ENCODE data around the gene KLK6. TPM values are rescaled to one million over a fixed set of nuclear protein-coding genes. Genes with fewer than 3 reads are reported as not detected.

The KLK6 gene
- total RNA-seq, 2 donors from 2014 or later = 1.8 TPM; not detected in 1

GRCh38 chr19:51014242-51014641 lies 44.9 kb upstream of the KLK6 start:
- no peak overlapping the region for H3K4me3 ChIP-seq
- H3K27ac ChIP-seq = no peak overlapping the region
- DNase-seq (ENCODE audit: low spot score) = no peak
- H3K9me3 ChIP-seq = no peaks in the 10 kb centered on the region
- no peaks in the 10 kb centered on the region for H3K36me3 ChIP-seq
- H3K4me1 ChIP-seq (replicated peaks) = no peaks in the 10 kb centered on the region
- intact Hi-C loops (cut with DNase I) = no loop called here
- TF ChIP-seq CTCF (IDR thresholded peaks at IDR 0.05) = no peak
- TF ChIP-seq POLR2A (IDR thresholded peaks at IDR 0.05) = no peak
- no peak for TF ChIP-seq POLR2AphosphoS5 (IDR thresholded peaks at IDR 0.05)
- H3K27me3 ChIP-seq (replicated peaks; ENCODE audit: insufficient read depth) = no peaks in the 10 kb centered on the region
- WGBS = 93% methylated on average over 6 of the region's 6 CpGs

- no peak overlapping the region for H3K4me3 ChIP-seq
- no peaks in the 10 kb centered on the region for H3K4me1 ChIP-seq (replicated peaks)
- intact Hi-C loops (cut with DNase I) = no loop called here
- DNase-seq (ENCODE audit: low spot score) = no peak
- TF ChIP-seq POLR2AphosphoS5 (IDR thresholded peaks at IDR 0.05) (no peak), POLR2A (IDR thresholded peaks at IDR 0.05) (no peak), CTCF (IDR thresholded peaks at IDR 0.05) (no peak)
- no peaks in the 10 kb centered on the region for H3K9me3 ChIP-seq
- H3K36me3 ChIP-seq = no peaks in the 10 kb centered on the region
- no peak overlapping the region for H3K27ac ChIP-seq
- H3K27me3 ChIP-seq (replicated peaks; ENCODE audit: insufficient read depth) = no peaks in the 10 kb centered on the region
- 75% methylated on average over 12 of the region's 12 CpGs for WGBS
These were observed 43.3 kb upstream of the KLK6 start for GRCh38 chr19:51012661-51013190.

- intact Hi-C loops (cut with DNase I) = no loop called here
These were observed 40.8 kb upstream of the KLK6 start for GRCh38 chr19:51010066-51010795.

GRCh38 chr19:51009061-51009891 lies 39.9 kb upstream of the KLK6 start:
- TF ChIP-seq POLR2A (IDR thresholded peaks at IDR 0.05) = no peak
- TF ChIP-seq CTCF (IDR thresholded peaks at IDR 0.05) = no peak
- no peak for TF ChIP-seq POLR2AphosphoS5 (IDR thresholded peaks at IDR 0.05)
- intact Hi-C loops (cut with DNase I) = no loop called here
- H3K36me3 ChIP-seq = no peaks in the 10 kb centered on the region
- WGBS = 72% methylated on average over 19 of the region's 19 CpGs
- H3K27me3 ChIP-seq (replicated peaks; ENCODE audit: insufficient read depth) = peaks cover 5% of the 10 kb centered on the region
- DNase-seq (ENCODE audit: low spot score) = no peak
- no peak overlapping the region for H3K4me3 ChIP-seq
- H3K9me3 ChIP-seq = no peaks in the 10 kb centered on the region
- no peak overlapping the region for H3K27ac ChIP-seq
- H3K4me1 ChIP-seq (replicated peaks) = no peaks in the 10 kb centered on the region

More at GRCh38 chr19:51010066-51010795, 40.8 kb upstream of the KLK6 start:
- Histone ChIP-seq H3K27ac (no peak overlapping the region), H3K9me3 (no peaks in the 10 kb centered on the region), H3K4me3 (no peak overlapping the region), H3K36me3 (no peaks in the 10 kb centered on the region), H3K27me3 (replicated peaks; ENCODE audit: insufficient read depth) (peaks cover 5% of the 10 kb centered on the region), H3K4me1 (replicated peaks) (no peaks in the 10 kb centered on the region)
- TF ChIP-seq CTCF (IDR thresholded peaks at IDR 0.05) (no peak), POLR2AphosphoS5 (IDR thresholded peaks at IDR 0.05) (no peak), POLR2A (IDR thresholded peaks at IDR 0.05) (no peak)
- 60% methylated on average over 4 of the region's 4 CpGs for WGBS
- no peak for DNase-seq (ENCODE audit: low spot score)
